NCI-H1694 treated with DMSO at 0.1 percent for 48 hours (cell line): ENCODE data around the gene ZNF385A.
"Not testable (repeated sequence)": the region's sequence is repeated elsewhere in the genome, so short reads cannot be mapped to it uniquely, and the experiment has no call there.

Experiments used
- DNase-seq: peaks from one replicate; lab custom pipeline; 2025; lab: John Stamatoyannopoulos, UW

Gene ZNF385A

GRCh38 chr12:54325442-54326109 lies 59.0 kb downstream of the ZNF385A start:
- DNase-seq, result not testable (repeated sequence)

GRCh38 chr12:54324617-54325441 lies 59.7 kb downstream of the ZNF385A start, which contains the start of gene COPZ1:
Gene COPZ1 (plus strand): TSS chr12:54325131. CDS start chr12:54325164, 33 bp downstream.
- DNase-seq, result peak; percentile 98

- no peak for DNase-seq
Observed at GRCh38 chr12:54321363-54321762, 63.2 kb downstream of the ZNF385A start.
